GM21528 (cell line): ENCODE measurements around the gene ALAS1.

Source experiments
- ATAC-seq: cut with Tn5 transposase; IDR thresholded peaks from one replicate; pipeline ENCODE4 v1.9.1; 2021; ENCODE audit warnings: mild to moderate bottlenecking, moderate library complexity; ENCODE audit not compliant: unreplicated experiment, low FRiP score

ALAS1 gene

DNA sequence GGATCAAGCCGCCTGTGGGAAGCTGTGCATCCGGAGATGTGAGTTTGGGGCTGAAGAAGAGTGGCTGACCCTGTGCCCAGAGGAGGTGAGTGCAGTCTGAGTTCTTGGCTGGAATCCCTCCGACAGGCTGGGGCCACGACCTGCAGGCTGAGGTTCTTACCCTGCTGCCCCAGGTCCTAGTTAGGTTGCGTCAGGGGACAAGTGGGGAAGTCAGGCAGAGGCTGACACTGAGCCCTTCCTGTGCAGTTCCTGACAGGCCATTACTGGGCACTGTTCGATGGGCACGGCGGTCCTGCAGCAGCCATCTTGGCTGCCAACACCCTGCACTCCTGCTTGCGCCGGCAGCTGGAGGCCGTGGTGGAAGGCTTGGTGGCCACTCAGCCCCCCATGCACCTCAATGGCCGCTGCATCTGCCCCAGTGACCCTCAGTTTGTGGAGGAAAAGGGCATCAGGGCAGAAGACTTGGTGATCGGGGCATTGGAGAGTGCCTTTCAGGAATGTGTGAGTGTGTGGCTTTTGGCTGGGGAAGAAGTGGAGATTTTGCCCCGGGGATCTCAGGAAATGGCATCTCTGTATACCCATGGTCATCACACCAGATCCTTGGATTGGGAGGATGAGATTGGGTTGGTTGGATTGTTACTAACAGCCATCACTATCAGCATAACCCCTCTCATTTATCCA is 48.9 kb downstream of the ALAS1 start:
- ATAC-seq = no peak

DNA sequence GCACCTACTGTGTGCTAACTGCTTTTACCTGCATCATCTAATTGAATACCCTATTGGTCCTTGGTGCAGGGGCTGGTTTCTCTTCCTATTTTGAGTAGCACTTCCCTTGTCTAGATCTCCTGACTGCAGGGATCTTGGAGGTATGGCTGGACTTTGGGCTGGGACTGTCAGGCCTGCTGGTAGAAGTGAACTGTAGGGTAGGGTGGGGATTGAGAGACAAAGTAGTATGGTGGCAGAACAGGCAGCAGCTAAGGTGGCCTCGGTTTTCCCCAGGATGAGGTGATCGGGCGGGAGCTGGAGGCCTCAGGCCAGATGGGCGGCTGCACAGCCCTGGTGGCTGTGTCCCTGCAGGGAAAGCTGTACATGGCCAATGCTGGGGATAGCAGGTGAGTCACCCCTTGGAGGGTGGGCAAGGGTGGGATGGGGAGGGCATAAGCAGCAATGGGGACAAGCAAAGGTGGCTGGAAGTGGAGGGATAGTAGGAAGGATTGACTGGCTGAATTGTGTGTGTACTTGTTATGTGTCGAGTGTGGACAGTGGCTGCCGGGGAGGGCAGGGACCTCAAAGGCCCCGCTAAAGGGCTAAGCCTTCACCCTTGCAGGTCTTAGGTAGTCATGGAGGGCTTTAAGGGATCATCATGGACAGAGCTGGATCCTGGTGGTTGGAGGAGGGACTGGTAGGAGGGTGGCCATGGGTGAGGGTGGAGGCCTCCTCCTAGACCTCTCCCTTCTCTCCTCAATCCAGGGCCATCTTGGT is 49.6 kb downstream of the ALAS1 start:
- ATAC-seq = no peak

DNA sequence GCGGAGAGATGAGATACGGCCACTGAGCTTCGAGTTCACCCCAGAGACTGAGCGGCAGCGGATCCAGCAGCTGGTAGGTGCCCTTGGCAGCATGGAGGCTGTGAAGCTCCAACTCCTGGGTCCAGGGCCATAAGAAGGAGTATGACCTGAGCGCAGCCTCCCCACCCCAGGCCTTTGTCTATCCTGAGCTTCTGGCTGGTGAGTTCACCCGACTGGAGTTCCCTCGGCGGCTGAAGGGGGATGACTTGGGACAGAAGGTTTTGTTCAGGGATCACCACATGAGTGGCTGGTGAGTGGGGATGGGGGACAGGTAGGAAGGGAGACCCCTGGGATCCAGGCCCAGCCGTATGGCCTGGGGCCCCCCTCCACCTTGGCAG is 50.2 kb downstream of the ALAS1 start:
- no peak for ATAC-seq

DNA sequence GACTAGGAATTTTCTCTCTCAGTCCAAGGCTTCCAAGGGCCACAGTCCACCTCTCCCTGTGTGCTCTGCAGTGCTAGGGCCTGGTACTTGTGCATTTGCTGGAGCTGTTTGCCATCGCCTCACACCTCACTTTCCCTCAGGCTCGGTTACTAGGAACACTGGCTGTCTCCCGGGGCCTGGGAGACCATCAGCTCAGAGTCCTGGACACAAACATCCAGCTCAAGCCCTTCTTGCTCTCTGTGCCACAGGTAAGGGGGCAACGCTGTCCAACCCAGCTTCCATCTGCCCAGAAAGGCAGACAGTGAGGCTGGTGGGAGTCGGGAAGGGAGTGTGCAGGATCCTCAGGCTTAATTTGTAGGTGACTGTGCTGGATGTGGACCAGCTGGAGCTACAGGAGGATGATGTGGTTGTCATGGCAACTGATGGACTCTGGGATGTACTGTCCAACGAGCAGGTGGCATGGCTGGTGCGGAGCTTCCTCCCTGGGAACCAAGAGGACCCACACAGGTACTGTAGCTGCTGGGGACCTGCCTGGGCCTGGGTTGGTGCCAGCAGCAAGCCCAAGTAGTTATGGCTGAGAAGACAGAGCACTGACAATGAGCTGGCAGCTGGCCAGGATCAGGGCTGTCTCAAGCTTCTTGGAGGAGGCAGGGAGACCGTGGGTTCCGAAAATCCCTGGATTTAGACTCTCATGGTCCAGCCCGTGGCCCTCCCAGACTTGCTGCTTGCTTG is 51.0 kb downstream of the ALAS1 start:
- ATAC-seq = no peak

DNA sequence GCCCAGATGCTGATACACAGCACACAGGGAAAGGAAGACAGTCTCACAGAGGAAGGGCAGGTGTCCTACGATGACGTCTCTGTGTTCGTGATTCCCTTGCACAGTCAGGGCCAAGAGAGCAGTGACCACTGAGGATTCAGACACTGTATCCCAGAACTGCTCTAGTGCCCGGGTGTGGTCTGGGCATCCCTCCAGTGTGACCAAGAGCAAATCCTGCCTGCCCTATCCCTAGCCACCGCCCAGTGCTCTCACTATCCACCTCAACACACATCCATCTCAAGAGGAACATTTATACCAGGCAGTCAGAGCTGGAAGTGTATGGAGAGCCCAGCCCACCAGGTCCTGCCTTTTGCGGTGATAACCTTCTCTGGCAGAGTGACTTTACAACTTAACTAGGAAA is 51.7 kb downstream of the ALAS1 start:
- ATAC-seq = no peak

DNA sequence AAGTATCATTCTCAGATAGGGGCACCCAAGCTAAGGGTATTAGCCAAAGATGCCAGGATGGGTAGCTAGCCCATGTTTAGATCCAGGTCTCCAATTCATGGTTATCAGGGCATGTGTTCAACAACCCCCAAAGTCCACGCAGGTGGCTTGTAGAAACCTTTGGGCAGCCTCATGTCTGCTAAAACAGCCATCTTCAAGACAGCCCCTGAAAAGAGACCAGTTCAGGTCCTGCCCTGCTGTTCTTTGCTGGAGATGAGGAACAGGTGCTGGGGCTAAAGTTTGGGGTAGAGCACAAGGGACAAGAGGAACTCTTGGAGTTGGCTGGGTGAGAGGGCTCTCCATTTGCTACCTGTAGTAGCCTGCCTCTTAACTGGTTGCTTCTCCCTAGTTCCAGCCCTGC is 52.2 kb downstream of the ALAS1 start:
- no peak for ATAC-seq

DNA sequence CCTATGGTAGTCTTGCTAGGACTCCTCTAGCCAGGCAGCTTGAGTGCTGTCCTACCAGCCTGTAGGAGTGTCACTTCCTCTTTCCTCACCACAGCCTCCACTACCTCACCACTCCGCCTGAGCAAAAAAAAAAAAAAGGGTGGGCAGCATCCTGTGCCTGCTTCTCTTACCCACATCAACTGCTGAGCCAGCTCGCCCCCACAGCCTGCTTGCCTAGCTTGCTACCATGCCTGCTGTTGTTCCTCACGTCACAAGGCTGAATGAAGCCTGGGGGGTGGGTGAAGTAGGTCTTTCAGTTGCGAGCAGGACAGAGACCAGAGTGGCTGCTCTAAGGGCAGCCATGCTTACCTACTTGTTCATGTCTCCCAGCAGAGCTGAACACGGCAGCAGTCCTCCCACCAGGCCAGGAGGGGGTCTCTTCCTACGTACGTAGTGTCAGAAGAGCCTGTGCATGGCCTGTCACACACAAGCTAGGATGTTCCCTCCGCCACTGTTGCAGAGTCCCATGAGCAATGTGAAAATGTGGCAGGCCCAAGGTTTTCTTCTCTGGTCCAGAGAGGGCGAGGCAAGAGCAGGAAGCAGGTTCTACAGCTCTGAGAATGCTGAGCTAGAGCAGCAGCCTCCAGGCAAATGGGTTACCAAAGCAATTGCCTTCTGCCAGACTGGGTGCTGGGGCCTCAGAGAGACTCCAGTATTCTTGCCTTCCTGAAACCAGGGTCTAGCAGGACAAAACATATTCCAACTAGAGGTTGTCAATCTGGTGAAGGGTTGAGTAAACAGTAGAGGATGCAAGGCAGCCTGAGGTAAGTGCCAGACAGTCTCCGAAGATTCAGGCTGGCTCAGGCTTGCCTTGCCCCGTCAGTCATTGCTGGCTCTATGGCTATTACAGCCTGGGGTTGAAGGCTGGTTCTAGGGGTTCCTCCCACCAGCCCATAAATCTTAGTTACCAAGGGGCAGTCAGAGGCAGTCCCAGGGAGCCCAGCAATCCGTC is 55.6 kb downstream of the ALAS1 start:
- ATAC-seq = peak; percentile 89

DNA sequence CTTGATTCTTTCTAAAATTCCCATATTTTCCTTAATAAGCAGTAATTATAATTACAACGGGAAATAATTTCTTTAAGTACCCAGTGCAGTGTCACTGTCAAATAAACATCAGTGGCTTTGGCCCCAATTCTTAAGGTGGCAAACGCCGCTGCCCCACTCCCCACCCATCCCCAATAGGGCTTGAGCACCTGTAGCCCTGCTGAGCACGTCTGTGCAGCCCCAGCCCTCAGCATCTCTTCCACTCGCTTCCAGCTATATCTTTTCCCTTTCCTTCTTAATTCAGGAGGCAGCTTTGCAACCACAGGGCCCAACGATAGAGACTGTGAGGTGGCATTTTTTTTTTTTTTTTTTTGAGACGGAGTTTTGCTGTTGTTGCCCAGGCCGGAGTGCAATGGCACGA is 56.6 kb downstream of the ALAS1 start:
- no peak for ATAC-seq

DNA sequence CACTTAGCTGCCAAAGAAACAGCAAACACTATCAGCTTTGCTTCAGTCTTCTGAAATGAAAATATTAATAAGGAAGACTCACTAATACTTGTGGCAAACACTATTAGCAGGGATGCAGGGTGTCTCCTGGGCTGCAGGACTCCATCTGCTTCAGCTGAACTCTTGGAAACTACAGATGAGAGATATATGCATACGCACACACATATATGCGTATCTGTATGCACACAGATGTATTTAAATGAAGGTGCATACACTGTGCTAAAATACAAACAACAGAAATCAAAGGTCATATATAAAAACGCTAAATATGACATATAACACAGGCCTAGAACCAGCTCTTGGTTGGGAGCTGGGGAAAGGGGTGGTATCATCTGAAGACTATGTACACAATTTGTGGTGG is 58.2 kb downstream of the ALAS1 start:
- no peak for ATAC-seq

DNA sequence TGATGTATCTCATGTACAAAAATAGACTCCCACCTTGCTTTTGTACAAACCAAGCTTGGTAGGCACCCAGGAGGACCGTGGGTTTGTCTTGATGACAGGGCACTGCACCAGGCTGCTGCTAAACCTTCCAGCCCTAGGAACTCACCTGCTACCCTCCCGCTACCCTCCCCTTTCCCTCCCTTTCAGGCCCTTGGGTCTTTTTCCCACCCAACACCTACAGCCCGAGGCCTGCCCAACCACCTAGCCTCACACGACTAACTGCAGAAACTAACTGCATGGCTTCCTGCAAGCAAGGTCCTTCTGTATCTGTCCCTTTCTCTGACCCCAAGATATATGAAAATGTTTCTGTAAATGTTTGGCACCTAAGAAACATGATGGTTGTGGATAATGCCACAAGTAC is 58.7 kb downstream of the ALAS1 start:
- ATAC-seq = no peak

DNA sequence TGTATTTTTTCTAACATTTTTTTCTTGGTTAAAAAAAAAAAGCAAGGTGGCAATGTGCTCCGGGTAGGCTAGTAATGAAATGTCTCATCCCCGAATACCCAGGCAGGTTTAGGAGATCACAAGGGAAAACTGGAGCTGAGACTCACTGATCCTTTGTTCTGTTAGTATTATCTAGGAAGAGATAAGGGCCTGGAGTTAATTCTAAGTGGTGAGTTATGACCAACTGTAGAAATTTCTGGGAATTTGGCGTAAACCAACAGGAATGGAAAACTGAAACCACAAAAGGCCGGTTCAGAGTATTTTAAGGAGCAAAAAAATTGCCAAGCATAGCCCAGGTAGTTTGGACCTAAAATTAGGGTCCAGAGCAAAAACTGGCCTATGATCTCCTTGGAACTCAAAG is 60.0 kb downstream of the ALAS1 start:
- no peak for ATAC-seq

DNA sequence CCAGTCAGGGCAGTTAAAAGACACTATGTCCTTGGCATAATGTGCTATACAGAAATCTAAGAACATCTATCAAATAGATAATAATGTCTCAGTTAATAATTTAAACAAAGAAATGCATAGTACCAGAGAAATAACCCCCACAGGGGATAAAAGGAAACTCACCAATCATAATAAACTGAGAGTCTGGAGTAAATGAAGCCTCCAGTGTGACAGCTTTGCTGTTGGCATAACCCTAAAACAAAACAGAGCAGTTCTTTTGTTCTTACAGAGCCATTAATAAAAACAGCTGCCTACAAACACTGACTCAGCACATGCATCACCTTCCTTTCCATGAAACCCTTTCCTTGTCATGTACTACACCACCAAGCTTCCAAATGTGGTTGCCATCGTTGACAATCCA is 61.1 kb downstream of the ALAS1 start:
- ATAC-seq = no peak

DNA sequence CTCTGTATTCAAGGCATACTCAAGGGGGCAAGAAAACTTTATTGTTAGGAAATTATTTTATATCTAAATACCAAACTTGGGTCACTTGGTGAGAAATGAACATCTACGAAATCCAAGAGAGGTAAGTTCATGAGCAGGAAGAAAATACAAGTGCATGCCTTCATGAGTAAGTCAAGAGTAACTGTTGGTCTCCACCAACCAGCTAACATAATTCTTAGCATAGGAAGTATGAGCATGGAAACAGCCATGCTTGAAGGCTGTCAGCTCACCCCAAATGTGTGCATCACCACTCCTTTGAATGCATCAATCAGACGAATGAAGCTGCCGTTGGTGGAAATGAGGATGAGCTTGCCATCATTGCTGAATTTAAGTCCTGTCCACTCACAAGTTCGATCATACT is 61.5 kb downstream of the ALAS1 start:
- no peak for ATAC-seq

DNA sequence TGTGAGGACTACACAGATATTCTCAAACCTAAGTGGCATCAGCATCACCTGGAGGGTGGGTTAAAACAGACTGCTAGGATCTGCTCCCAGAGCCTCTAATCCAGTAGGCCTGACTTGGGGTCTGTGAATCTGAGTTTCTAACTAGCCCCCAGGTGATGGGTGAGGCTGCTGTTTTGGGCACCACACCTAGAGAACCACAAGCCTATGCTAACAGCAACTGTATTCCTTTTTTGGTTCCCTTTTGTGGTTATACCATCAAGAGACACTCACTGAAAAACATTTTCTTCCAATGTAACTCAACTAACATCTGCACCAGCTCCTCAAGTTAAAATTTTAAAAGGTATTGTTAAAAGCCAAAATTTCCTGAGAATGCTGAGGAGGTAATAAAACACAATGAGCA is 64.5 kb downstream of the ALAS1 start:
- ATAC-seq = no peak
